ENCODE data around the gene CABLES1.
"Not testable (repeated sequence)": the region's sequence is repeated elsewhere in the genome, so short reads cannot be mapped to it uniquely, and the experiment has no call there.

The CABLES1 gene

DNA sequence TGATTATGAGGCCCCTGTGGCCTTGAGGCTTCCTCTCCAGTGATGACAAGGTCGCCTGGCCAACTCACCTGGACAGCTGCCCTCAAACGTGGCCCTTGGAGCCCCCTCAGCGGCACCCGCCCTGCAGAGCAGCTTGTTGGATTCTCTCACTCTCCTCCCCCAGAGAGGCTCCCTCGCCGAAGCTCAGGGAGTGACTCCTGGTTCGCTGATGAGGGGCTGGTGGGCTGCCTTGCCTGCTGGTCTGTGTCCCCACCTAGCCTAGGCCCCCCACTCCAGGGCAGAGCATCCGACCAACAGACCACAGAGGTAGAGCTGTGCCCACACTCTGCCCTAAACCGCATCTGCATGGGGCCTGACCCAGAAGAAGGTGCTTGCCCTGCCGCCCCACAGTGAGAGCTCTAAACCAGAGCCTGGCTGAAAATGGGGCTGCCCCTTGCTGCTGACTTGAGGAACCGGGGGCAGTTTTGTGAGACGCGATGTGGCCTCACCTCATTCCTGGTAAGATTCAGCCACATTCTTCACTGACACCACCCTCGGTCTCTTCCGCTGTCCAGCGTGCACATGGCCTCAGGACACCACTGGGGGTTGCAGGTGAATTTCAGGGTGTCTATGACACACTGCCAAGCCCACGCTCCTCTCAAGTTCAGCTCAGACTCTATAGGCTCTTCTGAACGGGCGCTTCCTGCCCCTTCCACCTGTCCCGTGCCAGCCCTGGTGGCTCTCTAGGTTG lies 131.6 kb downstream of the CABLES1 start:
- DNase-seq (ENCODE audit: low read depth, low spot score), result no peak

GRCh38 chr18:23267447-23267776 lies 132.1 kb downstream of the CABLES1 start:
- DNase-seq (ENCODE audit: low read depth, low spot score), result no peak

DNA sequence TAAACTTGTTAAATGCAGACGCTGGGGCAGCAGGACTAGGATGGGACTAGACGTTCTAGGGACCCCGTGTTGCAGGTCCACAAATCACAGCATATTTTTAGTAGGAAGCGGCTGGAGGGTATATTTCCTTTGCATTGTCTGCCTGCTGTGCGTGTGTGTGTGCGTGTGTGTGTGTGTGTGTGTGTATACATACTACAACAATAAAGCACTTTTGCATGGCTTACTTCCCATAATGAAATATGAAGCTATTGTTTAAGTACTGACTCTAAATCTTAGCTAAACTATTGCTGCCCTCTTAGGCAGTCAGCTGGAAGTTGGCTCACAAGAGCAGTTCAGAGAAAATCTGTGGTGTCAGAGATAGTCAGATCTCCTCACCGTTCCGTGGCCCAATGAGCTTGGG lies 133.4 kb downstream of the CABLES1 start:
- no peak for DNase-seq (ENCODE audit: low read depth, low spot score)

DNA sequence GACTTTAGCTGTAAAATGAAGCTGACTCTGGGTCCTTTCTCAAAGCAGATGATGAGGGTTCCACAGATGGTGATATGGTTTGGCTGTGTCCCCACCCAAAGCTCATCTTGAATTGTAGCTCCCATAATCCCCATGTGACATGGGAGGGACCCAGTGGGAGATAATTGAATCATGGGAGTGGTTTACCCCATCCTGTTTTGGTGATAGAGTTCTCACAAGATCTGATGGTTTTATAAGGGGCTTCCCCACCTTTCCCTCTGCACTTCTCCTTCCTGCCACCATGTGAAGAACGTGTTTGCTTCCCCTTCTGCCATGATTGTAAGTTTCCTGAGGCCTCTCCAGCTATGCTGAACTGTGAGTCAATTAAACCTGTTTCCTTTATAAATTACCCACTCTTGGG lies 133.8 kb downstream of the CABLES1 start:
- not testable (repeated sequence) for DNase-seq (ENCODE audit: low read depth, low spot score)

DNA sequence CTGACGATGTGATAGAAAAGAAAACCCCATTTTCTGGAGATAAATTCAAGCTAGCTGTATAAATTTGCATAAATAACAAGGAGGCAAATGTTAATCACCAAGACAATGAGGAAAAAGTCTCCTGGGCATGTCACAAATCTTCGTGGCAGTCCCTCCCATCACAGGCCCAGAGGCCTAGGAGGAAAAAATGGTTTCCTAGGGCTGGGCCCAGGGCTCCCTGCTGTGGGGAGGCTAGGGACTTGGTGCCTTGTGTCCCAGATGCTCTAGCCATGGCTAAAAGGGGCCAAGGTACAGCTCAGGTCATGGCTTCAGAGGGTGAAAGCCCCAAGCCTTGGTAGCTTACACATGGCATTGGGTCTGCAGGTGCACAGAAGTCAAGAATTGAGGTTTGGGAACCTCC lies 134.6 kb downstream of the CABLES1 start:
- no peak for DNase-seq (ENCODE audit: low read depth, low spot score)

- no peak for DNase-seq (ENCODE audit: low read depth, low spot score)
Measured at GRCh38 chr18:23270986-23271680, 135.8 kb downstream of the CABLES1 start.

- no peak for DNase-seq (ENCODE audit: low read depth, low spot score)
Measured at GRCh38 chr18:23272498-23273232, 137.4 kb downstream of the CABLES1 start.

GRCh38 chr18:23273443-23273966 lies 138.2 kb downstream of the CABLES1 start:
- no peak for DNase-seq (ENCODE audit: low read depth, low spot score)

DNA sequence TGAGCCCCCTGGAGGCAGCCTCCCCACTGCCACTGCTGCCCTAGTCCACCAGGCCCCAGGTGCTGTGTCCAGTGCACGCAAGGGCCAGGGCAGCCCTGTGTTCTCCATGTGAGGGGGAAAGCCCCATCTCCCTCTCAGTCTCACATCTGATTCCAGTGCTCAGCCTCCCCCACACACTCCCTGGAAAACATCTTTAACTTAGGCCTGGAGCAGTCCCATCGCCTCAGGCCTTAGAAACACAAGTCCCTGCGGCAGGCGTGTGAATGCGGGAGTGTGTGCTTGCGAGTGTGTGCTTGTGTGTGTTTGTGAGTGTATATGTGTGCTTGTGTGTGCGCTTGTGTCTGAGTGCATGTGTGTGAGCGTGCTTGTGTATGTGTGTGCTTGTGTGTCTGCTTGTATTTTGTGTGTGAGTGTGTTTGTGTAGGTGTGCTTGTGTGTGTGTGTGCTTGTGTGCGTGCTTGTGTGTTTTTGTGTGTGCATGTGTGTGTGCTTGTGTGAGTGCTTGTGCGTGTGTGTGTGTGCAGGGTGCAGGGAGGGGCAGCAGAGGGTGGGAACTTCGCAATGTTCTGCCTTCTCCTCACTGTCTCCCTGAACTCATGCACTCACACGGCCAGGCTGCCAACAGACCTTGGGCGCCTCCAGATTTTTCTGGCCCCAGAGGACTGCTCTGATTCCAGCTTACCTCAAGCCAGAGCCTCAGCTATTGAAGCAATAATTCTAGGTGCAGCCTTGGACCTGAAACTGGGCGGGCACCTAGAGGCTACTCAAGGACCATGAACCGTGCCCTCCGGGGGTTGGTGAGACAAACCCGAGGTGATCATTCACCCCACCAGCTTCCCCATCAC lies 139.6 kb downstream of the CABLES1 start:
- DNase-seq (ENCODE audit: low read depth, low spot score), result no peak

- DNase-seq (ENCODE audit: low read depth, low spot score), result no peak
Measured at GRCh38 chr18:23276451-23276850, 141.2 kb downstream of the CABLES1 start.

DNA sequence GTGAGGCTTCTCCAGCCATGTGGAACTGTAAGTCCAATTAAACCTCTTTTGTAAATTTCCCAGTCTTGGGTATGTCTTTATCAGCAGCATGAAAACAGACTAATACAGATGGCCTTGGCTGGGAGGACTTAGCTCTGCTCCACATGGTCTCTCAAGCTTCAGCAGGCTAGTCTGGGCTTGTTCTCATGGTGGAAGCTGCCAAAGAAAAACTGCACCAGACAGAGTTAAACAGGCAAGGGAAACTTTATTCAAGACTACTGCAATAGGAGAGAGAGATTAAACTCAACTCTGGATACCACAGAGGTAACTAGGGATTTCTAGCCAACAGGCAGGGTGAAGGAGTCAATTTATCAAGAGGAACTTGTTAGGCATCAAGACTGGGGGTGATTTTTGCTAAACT lies 142.1 kb downstream of the CABLES1 start:
- no peak for DNase-seq (ENCODE audit: low read depth, low spot score)

DNA sequence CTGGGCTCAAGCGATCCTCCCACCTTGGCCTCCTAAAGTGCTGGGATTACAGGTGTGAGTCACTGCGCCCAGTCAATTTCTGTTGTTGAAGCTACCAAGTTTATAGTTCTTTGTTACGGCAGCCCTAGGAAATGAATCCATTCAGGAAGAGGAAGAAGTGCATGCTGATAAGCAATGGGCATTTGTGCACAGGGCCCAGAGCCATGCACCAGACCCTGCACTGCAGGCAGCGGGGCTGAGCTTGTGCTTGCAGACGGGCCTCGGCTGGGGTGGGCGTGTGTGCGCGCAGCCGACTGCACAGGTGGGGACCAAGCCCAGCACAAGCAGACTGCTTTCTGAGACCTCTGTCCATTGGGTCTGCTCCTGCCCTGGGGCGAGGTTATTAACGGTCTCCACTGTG lies 144.6 kb downstream of the CABLES1 start:
- no peak for DNase-seq (ENCODE audit: low read depth, low spot score)

DNA sequence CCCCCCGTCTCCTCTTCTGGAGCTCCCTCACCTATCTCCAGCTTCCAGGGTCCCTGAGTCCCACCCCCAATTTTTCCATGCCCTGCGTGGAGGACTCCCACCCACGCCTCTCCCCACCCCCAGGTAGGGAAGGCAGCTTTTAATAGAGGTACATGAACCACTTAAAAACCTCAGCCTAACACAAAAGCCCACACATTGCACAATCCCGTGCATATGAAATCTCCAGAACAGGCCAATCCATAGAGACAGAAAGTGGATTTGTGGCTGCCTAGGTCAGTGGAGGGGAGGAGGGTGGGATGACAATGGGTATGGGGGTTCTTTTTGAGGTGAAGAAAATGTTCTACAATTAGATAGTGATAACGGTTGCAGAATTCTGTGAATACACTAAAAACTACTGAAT lies 145.6 kb downstream of the CABLES1 start:
- no peak for DNase-seq (ENCODE audit: low read depth, low spot score)

GRCh38 chr18:23281626-23282436 lies 146.5 kb downstream of the CABLES1 start:
- DNase-seq (ENCODE audit: low read depth, low spot score), result no peak

- no peak for DNase-seq (ENCODE audit: low read depth, low spot score)
Measured at GRCh38 chr18:23282437-23282781, 147.1 kb downstream of the CABLES1 start.

DNA sequence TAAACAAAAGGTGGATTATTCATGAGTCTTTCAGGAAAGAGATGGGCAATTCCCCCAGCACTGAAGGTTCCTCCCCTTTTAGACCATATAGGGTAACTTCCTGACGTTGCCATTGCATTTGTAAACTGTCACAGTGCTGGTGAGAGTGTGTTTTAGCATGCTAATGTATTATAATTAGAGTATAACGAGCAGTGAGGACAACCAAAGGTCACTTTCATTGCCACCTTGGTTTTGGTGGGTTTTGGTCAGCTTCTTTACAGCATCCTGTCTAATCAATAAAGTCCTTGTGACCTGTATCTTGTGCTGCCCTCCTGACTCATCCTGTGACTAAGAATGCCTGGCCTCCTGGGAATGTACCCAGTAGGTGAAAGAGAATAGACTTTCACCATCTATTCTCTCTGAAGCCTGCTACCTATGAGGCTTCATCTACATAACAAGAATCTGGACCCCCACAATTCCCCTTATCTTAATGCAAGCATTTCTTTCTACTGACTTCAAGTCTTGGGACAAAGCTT lies 148.7 kb downstream of the CABLES1 start:
- DNase-seq (ENCODE audit: low read depth, low spot score), result no peak

DNA sequence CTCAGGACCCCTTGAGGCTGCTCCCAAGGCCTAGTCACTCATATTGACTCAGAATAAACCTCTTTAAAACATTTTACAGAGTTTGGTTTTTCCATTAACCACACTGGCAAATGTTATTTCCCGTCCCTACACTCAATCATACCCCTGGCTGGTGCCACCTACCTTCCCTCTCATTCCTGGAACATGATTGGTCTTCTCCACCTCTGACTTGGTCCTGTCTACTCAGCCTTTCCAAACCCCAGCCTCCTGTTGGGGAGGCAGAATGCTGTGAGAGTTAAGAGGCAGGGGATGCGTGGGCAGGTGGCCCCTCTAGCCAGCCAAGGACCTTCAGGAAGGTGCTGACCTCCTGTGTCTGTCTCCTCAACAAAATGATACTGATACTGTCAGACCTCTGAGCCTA lies 149.3 kb downstream of the CABLES1 start:
- no peak for DNase-seq (ENCODE audit: low read depth, low spot score)

- not testable (repeated sequence) for DNase-seq (ENCODE audit: low read depth, low spot score)
Measured at GRCh38 chr18:23285581-23285980, 150.3 kb downstream of the CABLES1 start.

GRCh38 chr18:23291456-23292205 lies 156.3 kb downstream of the CABLES1 start:
- no peak for DNase-seq (ENCODE audit: low read depth, low spot score)

DNA sequence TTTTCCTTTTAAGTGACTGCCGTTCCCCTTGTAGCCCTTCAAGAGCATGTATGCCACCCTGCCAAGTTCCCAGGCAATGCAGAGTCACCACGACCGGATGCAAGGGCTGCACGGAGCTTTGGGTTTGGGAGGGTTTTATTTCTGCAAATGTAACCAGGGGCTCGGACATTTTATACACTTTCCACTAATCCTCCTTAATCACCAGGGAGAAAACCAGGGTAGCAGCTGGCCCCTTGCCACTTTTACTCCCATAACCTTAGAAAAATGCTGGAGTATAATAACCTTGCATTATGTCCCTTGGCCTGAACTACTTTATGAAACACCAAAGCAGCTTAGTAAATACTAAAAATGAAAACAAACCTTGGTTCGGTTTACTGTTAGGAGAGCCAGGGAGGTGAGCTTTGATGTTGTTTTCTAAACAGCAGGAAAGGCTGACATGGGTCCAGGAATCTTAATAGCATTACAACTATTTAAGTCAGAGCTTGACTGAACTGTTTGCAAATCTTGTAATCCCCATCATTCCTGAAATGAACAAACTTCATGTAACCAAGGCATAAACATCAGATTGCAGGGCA lies 165.0 kb downstream of the CABLES1 start:
- no peak for DNase-seq (ENCODE audit: low read depth, low spot score)
